Activated CD4-positive, alpha-beta T cell treated with anti-CD3 and anti-CD28 coated beads, Interleukin-2, amount 50 U/mL, for 16 hours (primary cell): Measurements from ENCODE around the gene OR6Q1.
"Not testable (repeated sequence)": the region's sequence is repeated elsewhere in the genome, so short reads cannot be mapped to it uniquely, and the experiment has no call there.

Source experiments
- DNase-seq: peaks from one replicate; pipeline ENCODE4 v3.0.0-alpha.2; 2020

The OR6Q1 gene, protein sequence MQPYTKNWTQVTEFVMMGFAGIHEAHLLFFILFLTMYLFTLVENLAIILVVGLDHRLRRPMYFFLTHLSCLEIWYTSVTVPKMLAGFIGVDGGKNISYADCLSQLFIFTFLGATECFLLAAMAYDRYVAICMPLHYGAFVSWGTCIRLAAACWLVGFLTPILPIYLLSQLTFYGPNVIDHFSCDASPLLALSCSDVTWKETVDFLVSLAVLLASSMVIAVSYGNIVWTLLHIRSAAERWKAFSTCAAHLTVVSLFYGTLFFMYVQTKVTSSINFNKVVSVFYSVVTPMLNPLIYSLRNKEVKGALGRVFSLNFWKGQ

DNA sequence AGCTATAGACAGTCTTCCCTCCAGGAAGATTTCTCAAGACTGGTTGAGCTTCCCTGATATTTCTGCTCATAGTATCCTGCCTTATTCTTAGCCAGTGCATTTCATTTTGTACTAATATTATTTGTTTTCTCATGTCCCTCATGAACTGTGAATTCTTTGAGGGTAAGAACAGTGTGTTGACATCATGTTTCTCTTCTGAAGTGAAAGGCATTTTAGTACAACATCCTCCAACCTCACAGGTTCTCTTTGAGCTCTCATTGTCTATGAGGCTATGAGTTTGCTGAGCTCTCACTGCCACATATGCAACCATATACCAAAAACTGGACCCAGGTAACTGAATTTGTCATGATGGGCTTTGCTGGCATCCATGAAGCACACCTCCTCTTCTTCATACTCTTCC is at the start of gene OR6Q1:
TSS of gene OR6Q1 (plus strand) at position 301 of the 400 bp plus-strand sequence. CDS start at position 301, 0 bp downstream.
- no peak for DNase-seq

DNA sequence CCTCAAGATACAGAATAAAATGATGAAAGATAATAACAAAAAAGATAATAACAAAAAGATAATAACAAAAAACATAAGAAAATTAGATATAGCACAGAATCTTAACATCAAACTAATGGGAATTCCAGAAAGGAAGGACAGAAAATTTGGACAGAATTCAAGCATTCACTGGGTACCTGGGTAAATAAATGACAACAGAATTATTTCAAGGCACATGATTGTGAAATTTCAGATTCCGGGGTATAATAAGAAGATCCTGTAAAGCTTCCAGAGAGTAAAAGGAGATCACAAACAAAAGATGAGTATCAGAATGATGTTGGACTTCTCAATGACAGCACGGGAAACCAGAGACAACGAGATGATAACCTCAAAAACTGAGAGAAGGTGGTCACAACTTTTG is 49.2 kb upstream of the OR6Q1 start:
- DNase-seq = no peak

DNA sequence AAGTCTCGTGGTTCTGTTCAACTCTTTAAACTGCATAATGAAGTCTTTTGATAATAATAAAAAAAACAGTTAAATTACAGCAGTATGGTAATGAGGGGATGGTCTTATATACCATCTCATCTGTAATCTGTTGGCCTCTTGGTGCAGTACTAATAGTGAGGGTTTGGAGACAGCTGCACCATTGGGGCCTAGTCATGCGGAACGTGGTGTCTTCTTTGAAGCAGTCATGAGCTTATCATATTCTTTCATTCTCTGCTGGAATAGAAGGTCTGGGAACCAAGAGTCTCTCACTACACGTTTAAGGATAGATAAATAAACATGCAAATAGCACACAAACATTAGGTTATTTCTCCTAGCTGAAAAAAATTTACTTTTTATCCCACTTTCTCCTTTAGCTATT is 48.0 kb upstream of the OR6Q1 start:
- DNase-seq = no peak

DNA sequence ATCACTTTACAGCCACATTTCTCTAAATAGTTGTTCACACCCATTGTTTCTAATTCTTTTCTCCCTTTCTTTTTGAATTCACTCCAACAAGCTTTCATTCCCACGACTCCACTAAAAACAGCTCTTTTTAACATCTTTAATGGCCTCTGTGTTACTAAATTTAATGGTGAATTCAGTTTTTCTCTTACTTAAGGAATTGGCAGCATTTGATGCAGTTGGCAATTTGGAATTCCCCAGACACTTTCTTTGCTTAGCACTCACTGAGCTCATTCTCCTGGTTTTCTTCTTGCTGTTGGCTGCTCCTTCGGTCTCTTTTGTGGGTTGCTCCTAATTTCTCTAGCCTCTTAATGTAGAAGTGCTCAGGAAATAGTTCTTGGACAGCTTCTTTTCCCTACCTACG is 47.6 kb upstream of the OR6Q1 start:
- DNase-seq = no peak

DNA sequence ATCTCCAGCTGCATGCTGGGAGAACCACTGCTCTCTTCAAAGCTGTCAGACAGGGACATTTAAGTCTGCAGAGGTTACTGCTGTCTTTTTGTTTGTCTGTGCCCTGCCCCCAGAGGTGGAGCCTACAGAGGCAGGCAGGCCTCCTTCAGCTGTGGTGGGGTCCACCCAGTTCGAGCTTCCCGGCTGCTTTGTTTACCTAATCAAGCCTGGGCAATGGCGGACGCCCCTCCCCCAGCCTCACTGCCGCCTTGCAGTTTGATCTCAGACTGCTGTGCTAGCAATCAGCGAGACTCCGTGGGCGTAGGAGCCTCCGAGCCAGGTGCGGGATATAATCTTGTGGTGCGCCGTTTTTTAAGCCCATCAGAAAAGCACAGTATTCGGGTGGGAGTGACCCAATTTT is 31.2 kb upstream of the OR6Q1 start:
- not testable (repeated sequence) for DNase-seq

DNA sequence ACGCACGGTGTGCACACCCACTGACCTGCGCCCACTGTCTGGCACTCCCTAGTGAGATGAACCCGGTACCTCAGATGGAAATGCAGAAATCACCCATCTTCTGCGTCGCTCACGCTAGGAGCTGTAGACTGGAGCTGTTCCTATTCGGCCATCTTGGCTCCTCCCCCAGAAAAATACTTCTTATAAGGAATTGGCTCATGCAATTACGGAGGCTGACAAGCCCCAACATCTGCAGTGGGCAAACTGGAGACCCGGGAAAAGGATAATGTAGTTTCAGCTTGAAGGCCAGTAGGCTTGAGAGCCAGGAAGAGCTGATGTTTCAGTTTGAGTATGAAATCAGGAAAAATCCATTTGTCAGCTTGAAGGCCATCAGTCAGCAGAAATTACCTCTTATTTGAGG is 30.7 kb upstream of the OR6Q1 start:
- not testable (repeated sequence) for DNase-seq

DNA sequence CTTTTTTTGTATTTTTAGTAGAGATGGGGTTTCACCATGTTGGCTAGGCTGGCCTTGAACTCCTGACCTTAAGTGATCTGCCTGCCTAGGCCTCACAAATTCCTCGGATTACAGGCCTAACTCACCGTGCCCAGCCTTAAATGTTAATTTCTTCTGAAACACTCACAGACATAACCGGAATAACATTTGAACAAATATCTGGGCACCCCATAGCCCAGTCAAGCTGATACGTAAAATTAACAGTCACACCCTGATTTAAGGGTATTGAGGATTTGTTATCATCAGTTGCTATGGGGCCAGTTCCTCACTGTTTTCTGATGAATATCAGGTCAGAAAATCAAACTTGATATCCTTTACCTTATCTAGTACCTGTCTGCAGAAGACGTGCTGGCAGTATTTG is 30.1 kb upstream of the OR6Q1 start:
- DNase-seq = no peak

DNA sequence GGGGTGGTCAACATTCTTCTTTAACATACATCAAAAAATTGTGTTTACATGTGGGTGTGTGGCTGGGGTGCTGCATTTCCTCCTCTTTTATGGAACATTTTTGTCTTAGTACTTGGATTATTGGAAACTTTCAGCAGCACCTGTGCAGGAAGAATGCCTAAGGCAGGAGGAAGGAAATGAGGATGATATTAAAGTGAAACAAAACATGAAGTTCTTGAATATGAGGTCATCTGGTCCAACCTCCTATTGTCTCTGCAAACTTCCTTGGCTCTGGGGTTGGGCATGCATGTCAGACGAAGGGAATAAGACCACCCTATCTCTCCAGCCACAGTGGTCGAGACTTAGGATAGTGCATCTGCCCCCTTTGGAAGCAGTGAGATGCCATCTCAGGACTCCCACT is 27.7 kb upstream of the OR6Q1 start:
- DNase-seq = no peak

DNA sequence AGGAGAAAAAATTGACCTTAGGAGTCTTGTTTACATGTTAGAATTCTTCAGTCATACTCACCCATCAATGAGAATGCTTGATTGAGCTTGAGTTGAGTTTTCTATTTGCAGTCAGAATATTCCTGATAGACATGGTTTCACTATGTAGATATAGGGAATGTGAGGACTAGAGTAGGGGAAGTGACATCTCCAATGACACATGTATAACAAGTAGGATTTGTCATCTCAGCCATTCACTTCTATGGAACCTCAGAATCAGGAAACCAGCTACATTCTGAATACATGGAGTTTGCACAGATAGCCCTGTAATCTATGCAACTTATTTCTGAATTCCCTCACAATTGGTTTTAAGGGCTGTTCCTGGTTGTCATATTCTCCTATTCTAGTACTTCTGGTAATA is 27.2 kb upstream of the OR6Q1 start:
- DNase-seq = no peak

DNA sequence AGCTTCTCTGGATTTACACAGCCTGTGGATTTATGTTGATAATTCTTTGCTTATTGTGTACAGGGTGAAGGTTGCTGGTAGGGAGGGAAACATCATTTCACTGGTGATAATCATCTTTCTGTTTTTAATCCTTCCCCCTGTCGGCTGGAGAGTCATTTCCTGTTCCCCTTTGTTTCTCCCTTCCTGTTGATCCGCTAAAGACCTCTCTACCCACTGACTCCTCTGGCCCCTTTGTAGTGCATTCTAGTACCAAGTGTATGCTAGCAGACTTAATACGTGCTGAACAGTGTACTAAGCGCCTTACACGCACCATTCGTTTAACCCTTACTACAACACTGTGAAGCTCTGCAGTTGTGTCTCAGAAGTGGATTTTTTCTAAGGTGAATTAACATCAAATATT is 26.1 kb upstream of the OR6Q1 start:
- no peak for DNase-seq

DNA sequence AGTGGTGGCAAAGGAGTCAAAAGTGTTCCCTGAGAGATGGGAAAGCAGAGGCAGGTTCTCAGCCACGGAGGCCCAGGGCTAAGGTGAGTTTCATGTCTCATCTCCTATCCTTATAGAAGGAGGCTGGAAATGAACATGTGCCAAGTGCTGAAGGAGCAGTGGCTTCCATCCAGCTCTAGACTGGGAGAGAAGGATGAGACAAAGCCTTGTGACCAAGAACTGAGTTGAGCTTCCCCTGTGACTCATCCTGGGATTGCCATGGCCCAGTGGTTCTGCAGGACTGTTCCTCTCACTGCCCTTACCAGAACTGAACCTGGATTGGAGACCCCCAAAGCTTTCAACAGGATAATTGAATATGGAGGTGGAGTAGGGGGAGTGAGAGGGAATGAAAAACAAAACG is 23.8 kb upstream of the OR6Q1 start:
- DNase-seq = no peak

DNA sequence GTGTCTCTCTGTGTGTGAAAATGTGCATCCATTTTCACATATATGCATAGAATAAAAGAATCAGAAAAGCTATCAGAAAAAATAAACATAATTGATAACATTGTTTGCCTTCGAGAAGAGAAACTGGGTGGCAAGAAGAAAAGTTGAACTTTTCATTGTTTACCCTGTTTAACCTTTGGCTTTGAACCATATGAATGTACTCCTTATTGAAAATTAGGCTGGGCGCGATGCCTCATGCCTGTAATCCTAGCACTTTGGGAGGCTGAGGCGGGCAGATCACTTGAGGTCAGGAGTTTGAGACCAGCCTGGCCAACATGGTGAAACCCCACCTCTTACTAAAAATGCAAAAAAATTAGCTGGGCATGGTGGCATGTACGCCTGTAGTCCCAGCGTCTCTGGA is 19.0 kb upstream of the OR6Q1 start:
- no peak for DNase-seq

DNA sequence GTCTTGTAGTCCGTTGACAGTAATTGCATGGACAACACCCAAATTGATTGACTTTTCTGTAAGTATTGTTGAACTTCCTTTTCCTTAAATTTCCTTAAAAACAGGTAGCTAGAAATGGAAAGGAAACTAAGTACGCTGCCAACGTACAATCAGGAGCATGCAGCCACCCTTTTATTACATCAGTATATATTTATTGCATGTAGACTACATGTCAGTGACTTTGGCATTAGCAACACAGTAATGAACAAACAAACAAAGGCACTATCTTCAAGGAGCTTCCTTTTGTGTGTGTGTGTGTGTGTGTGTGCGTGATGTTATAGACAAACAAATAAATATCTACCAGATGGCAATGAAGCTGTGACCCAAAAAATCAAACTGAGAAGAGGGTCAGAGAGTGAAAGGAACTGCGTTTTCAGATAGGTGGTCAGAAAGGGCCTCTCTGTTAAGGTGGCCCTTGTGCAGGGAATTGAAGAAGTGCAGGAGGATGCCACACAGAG is 7.3 kb upstream of the OR6Q1 start, which contains the start of gene OR9Q1:
TSS of gene OR9Q1 (plus strand) at position 447 of the 497 bp plus-strand sequence. CDS start 155,564 bp downstream, outside the sequence.
- DNase-seq = no peak

DNA sequence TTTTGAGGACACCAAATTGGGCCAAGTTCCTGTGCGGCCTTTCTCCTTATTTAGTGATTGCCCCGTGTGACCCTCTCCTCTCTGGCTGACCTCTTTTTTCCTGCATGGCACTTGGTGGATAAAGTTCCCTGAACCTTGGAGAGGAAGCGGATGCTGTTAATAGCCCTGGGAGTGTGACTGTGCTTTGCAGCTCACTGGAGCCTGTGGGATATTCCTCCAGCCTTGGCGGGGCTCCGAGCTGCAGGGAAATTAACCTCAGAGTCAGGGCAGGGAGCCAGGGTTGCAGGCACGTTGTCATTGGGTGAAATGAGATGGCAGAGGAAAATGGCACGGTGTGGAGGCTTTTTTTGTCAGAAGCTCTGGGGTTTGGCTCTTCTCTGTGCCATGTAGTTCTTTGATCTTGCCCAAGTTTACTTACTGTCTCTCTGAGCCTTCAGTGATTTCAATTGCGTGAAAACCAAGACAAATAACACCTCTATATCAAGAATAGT is 6.1 kb upstream of the OR6Q1 start:
- DNase-seq = no peak

DNA sequence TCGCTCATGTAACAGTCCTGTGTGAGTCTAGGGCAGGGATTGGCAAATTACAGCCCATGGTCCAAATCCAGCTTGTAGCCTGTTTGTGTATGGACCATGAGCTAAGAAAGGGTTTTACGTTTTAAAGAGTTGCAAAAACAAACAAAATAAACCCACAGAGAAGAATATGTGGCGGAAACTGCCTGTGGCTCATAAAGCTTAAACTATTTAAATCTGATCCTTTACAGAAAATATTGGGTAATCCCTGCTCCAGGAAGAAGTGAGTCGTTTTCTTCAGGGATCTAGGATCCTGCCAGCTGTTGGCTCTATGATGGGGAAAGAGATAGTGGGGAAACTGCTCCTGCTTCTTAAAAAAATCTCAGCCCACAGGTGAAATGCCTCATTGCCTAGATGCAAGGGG is 3.4 kb upstream of the OR6Q1 start:
- no peak for DNase-seq

DNA sequence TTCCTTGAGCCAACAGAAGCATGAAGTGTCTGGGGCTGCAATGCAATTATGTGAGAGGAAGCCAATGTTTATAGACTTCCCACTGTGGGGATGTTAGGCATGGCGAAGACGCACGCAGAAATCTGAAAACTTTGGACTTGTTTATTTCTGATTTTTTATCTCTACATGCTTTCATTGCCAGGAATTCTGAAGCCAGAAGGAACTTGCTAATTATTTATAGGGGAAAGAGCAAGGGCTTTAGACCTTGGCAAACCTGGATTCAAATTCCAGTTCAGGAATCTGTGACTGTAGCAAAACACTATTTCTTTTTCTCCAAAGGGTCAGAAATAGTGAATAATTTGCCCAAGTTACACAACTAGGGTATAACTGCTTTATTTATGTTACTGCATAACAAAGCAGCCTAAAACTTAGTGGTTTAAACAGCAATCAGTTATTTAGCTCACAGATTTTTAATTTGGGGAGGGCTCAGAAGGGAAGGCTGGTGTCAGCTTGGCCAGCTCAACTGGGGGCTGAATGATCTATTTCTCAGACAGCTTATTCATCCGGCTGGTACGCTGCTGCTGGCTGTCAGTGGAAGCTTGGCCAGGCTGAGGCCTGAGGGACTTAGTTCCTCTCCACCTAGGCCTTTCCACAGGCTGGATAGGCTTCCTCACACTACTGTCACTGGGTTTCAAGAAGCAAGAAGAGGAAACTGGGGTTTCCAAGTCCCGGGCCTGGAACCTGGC is 1.9 kb upstream of the OR6Q1 start:
- DNase-seq = no peak

DNA sequence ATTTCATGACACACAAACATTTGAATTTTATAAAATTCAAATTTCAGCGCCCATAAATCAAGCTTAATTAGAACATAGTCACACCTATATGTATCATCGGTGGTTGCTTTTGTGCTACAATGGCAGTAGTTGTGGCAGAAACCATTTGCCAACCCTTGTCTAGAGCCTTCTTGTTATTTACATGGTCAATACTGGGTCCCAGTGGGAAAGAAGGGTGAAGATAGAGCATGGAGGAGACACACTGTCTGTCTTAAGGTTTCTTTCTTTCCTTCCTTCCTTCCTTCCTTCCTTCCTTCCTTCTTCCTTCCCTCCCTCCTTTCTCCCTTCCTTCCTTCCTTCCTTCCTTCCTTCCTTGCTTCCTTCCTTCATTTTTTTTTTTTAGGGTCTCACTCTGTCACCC is 3.7 kb downstream of the OR6Q1 start:
- no peak for DNase-seq

DNA sequence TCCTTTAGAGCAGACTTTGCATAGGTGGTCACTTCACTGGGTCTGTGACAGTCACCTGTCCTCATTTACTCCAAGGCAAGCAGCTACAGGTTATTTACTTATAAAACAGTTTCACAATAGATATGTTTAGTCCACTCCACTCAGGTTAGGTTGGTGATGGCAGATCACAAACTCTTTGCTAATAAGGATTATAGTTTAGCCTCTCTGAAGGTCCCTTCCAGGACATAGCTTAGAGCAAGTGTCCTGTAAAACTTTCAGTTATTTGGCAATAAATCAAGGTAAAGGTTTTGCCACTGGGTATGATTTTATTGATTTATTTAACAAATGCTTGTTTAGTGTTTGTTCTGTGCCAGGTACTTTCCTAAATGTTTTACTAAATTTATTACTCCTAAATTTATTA is 8.8 kb downstream of the OR6Q1 start:
- no peak for DNase-seq

DNA sequence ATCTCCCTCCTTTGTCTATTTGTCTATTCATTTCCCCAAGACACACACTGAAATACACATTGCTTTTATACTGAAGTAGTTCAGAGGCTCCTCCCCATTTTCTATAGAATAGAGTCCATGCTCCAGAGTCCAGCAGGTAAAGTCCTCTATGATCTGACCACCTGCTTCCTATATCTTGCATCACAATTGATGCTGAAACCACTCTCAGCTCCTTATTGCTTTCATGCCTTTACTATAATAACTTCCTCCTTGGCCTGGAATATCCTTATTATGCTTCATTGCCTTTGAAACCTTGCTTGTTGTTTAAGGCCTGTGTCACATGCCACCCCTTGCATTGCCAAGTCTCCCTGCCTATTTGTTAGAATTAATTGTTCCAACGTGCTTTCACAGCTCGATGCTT is 12.6 kb downstream of the OR6Q1 start:
- DNase-seq = no peak

DNA sequence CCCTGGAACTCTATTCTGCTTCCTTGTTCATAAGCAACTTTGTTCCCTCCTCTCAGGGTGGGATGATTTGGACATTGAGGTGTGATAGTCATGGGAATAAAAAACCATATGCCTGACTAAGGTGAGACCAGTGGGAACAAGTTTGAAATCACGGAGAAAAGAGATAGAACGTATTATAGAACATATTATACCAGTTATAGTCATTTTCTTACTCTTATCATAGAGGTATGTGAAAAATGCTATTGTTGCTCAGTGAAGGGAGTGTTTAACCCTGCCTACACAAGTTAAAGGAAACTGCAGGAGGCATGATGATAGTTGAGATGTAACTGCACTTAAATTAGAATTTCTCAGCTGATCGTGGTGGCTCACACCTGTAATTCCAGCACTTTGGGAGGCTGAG is 15.5 kb downstream of the OR6Q1 start:
- no peak for DNase-seq

DNA sequence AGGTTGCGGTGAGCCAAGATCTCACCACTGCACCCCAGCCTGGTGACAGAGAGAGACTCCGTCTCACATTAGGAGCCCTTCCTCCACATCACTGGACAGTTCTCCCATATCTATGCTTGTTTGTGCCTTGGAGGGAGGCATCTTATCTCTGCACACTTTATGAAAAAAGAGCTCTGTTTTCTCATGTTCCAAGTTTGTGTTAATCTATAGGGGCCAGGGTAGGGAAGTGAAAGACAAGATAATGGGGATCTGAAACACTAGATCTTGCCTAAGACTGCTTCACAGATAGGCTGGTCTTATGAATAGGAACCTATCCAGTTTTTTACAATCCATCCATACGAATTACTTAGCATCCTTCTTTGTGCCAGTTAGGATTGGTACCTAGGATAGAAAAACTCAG is 17.1 kb downstream of the OR6Q1 start:
- no peak for DNase-seq

DNA sequence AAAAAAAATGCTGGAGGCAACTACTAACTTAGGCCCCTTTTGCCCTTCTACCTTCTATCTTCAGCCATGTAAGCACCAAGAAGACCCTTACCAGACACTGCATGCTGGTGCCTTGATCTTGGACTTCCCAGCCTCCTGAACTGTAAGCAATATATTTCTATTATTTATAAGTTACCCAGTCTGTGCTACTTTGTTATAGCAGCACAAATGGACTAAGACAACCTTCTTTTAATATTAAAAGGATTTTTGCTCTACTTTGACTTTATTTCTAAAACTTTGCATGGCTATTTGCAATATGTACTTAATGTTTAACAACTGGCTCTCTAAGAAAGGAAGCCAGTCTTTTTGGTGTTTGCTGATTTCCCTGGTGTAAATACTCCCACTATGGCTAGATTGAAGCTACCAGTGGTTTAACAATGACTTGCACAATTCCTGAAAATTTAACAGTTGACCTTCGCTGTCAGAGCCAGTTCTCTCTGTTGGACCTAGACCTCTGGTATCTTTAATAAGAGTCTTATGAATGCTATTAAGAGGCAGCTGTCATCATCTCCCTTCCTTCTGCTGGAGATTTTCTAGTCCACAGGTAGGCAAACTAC is 25.2 kb downstream of the OR6Q1 start:
- DNase-seq = no peak

DNA sequence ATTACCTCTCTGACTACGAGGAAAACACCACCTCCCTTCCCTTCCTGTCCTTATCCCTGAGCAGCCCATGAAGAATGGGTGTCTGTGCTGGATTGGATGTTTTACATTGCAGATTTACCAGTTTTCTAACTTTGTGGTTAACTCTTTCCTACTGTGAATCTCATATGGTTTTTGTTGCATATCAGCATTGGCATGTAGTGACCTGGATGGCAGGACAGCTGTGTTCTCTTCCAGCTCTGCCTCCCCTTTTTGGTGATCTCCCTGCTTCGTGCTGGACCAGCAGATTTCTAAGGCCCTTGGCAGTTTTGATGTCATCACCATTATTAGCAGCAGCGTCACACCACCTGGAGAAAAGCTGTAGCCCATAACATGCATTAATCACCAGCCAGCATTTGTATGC is 26.7 kb downstream of the OR6Q1 start:
- no peak for DNase-seq
